ENCODE measurements around the gene GPC6.
A peak's percentile ranks its signal among the peaks of the same experiment; 100 is the strongest.

GPC6 gene

GRCh38 chr13:93975242-93975641 is 748.6 kb downstream of the GPC6 start:
- no peak for DNase-seq (ENCODE audit: low read depth)

GRCh38 chr13:93976528-93976927 is 749.9 kb downstream of the GPC6 start:
- DNase-seq (ENCODE audit: low read depth): no peak

GRCh38 chr13:93977986-93978385 is 751.4 kb downstream of the GPC6 start:
- DNase-seq (ENCODE audit: low read depth): no peak

- no peak for DNase-seq (ENCODE audit: low read depth)
Measured at GRCh38 chr13:93981426-93981977, 754.9 kb downstream of the GPC6 start.

GRCh38 chr13:93982179-93982918 is 755.7 kb downstream of the GPC6 start:
- DNase-seq (ENCODE audit: low read depth): peak; percentile 5

GRCh38 chr13:93984052-93984451 is 757.4 kb downstream of the GPC6 start:
- no peak for DNase-seq (ENCODE audit: low read depth)

GRCh38 chr13:93984876-93985275 is 758.3 kb downstream of the GPC6 start:
- DNase-seq (ENCODE audit: low read depth): no peak

GRCh38 chr13:93987458-93987857 is 760.9 kb downstream of the GPC6 start:
- no peak for DNase-seq (ENCODE audit: low read depth)

- no peak for DNase-seq (ENCODE audit: low read depth)
Measured at GRCh38 chr13:93991569-93991968, 765.0 kb downstream of the GPC6 start.

- DNase-seq (ENCODE audit: low read depth): no peak
Measured at GRCh38 chr13:93996481-93996880, 769.9 kb downstream of the GPC6 start.

GRCh38 chr13:94006296-94006695 is 779.7 kb downstream of the GPC6 start:
- no peak for DNase-seq (ENCODE audit: low read depth)

GRCh38 chr13:94007072-94007471 is 780.5 kb downstream of the GPC6 start:
- DNase-seq (ENCODE audit: low read depth): no peak

GRCh38 chr13:94009701-94010100 is 783.1 kb downstream of the GPC6 start:
- peak; percentile 56 for DNase-seq (ENCODE audit: low read depth)

- DNase-seq (ENCODE audit: low read depth): no peak
Measured at GRCh38 chr13:94014461-94014860, 787.9 kb downstream of the GPC6 start.

GRCh38 chr13:94020426-94020825 is 793.8 kb downstream of the GPC6 start:
- no peak for DNase-seq (ENCODE audit: low read depth)

- DNase-seq (ENCODE audit: low read depth): peak; percentile 3
Measured at GRCh38 chr13:94020833-94021232, 794.2 kb downstream of the GPC6 start.

- no peak for DNase-seq (ENCODE audit: low read depth)
Measured at GRCh38 chr13:94028234-94028633, 801.6 kb downstream of the GPC6 start.

- no peak for DNase-seq (ENCODE audit: low read depth)
Measured at GRCh38 chr13:94028650-94029049, 802.0 kb downstream of the GPC6 start.

GRCh38 chr13:94030415-94031119 is 804.0 kb downstream of the GPC6 start:
- DNase-seq (ENCODE audit: low read depth): no peak

GRCh38 chr13:94031609-94032008 is 805.0 kb downstream of the GPC6 start:
- DNase-seq (ENCODE audit: low read depth): no peak

- DNase-seq (ENCODE audit: low read depth): no peak
Measured at GRCh38 chr13:94033098-94033497, 806.5 kb downstream of the GPC6 start.

GRCh38 chr13:94033830-94034642 is 807.4 kb downstream of the GPC6 start:
- no peak for DNase-seq (ENCODE audit: low read depth)

Measured in fibroblast of gingiva (primary cell).